RWPE2 (cell line): ENCODE data around the gene AGR2.

Experiments used
- ATAC-seq: fragments of 200-7000 bp; cut with Tn5 transposase; 3 replicates; pipeline ENCODE4 v1.9.1; 2021; ENCODE audit warnings: low read depth
- DNase-seq: peaks from one replicate; pipeline ENCODE4 v3.0.0-alpha.2; 2020; ENCODE audit warnings: low spot score
- H3K27ac ChIP-seq: fragments of 450-650 bp; 2 replicates; pipeline ENCODE4 v1.5.1; 2017; ENCODE audit warnings: mild to moderate bottlenecking; ENCODE audit not compliant: poor library complexity, severe bottlenecking
- H3K27me3 ChIP-seq: fragments of 250-450 bp; sonication (Bioruptor Pico); 2 replicates; pipeline ENCODE4 v1.5.1; 2021; ENCODE audit warnings: mild to moderate bottlenecking, moderate library complexity; ENCODE audit not compliant: insufficient read depth, poor library complexity, severe bottlenecking
- H3K36me3 ChIP-seq: fragments of 250-450 bp; sonication (Bioruptor Pico); 2 replicates; pipeline ENCODE4 v1.5.1; 2020; ENCODE audit warnings: low read depth, mild to moderate bottlenecking, moderate library complexity
- H3K4me1 ChIP-seq: fragments of 250-450 bp; sonication (Bioruptor Pico); 2 replicates; pipeline ENCODE4 v1.5.1; 2021; ENCODE audit warnings: mild to moderate bottlenecking, moderate library complexity; ENCODE audit not compliant: insufficient read depth, poor library complexity, severe bottlenecking
- H3K4me3 ChIP-seq: fragments of 250-450 bp; sonication (Bioruptor Pico); 2 replicates; pipeline ENCODE4 v1.5.1; 2021; ENCODE audit warnings: mild to moderate bottlenecking, moderate library complexity; ENCODE audit not compliant: severe bottlenecking
- H3K9me3 ChIP-seq: fragments of 250-450 bp; sonication (Bioruptor Pico); 2 replicates; pipeline ENCODE4 v1.5.1; 2021; ENCODE audit warnings: mild to moderate bottlenecking, moderate library complexity; ENCODE audit not compliant: severe bottlenecking
- TF ChIP-seq, protein P1 (sequence below): fragments of 450-650 bp; IDR thresholded peaks from one replicate; pipeline ENCODE4 v1.5.1; 2017; ENCODE audit warnings: mild to moderate bottlenecking, moderate library complexity; ENCODE audit not compliant: poor library complexity, severe bottlenecking

AGR2 gene

DNA sequence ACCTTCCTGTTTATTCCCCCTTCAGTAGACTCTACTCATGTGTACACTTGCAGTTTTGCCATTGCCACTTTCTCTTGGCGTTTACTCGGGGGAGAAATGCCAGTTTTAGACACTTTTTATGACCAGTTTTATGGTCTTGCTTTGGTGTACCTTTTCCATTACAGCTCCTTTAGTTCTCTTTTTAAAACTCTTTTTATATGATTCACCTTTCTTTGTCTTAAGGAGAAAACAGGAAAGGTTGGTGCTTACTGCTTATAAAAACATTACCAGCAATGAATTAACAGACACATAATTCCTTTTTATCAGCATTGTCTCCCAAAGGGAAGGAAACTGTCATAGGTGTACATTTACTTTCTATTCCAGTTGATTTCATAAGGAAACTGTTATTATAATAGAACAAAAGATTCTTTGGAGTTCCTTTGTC, 39.4 kb downstream of the AGR2 start:
- Histone ChIP-seq H3K36me3 (no peaks in the 10 kb centered on the region), H3K27me3 (no peaks in the 10 kb centered on the region), H3K27ac (no peak overlapping the region), H3K4me3 (no peak overlapping the region), H3K4me1 (peaks cover 10% of the 10 kb centered on the region), H3K9me3 (no peaks in the 10 kb centered on the region)
- ATAC-seq, result no peak
- TF ChIP-seq, protein P1, sequence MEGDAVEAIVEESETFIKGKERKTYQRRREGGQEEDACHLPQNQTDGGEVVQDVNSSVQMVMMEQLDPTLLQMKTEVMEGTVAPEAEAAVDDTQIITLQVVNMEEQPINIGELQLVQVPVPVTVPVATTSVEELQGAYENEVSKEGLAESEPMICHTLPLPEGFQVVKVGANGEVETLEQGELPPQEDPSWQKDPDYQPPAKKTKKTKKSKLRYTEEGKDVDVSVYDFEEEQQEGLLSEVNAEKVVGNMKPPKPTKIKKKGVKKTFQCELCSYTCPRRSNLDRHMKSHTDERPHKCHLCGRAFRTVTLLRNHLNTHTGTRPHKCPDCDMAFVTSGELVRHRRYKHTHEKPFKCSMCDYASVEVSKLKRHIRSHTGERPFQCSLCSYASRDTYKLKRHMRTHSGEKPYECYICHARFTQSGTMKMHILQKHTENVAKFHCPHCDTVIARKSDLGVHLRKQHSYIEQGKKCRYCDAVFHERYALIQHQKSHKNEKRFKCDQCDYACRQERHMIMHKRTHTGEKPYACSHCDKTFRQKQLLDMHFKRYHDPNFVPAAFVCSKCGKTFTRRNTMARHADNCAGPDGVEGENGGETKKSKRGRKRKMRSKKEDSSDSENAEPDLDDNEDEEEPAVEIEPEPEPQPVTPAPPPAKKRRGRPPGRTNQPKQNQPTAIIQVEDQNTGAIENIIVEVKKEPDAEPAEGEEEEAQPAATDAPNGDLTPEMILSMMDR, result no peak
- no peak for DNase-seq

- peaks cover 6% of the 10 kb centered on the region for H3K4me1 ChIP-seq
- no peak for DNase-seq
- TF ChIP-seq, protein P1, result no peak
- no peak overlapping the region for H3K27ac ChIP-seq
- no peaks in the 10 kb centered on the region for H3K36me3 ChIP-seq
- no peak overlapping the region for H3K4me3 ChIP-seq
- no peak for ATAC-seq
- no peaks in the 10 kb centered on the region for H3K9me3 ChIP-seq
- no peaks in the 10 kb centered on the region for H3K27me3 ChIP-seq
Measured at GRCh38 chr7:16764942-16765341, 39.9 kb downstream of the AGR2 start.

- ATAC-seq (no peak), DNase-seq (no peak)
- Histone ChIP-seq H3K9me3 (no peaks in the 10 kb centered on the region), H3K27ac (no peak overlapping the region), H3K4me1 (peaks cover 6% of the 10 kb centered on the region), H3K36me3 (no peaks in the 10 kb centered on the region), H3K4me3 (no peak overlapping the region), H3K27me3 (no peaks in the 10 kb centered on the region)
- TF ChIP-seq, protein P1, result no peak
Measured at GRCh38 chr7:16762177-16762576, 42.6 kb downstream of the AGR2 start.

DNA sequence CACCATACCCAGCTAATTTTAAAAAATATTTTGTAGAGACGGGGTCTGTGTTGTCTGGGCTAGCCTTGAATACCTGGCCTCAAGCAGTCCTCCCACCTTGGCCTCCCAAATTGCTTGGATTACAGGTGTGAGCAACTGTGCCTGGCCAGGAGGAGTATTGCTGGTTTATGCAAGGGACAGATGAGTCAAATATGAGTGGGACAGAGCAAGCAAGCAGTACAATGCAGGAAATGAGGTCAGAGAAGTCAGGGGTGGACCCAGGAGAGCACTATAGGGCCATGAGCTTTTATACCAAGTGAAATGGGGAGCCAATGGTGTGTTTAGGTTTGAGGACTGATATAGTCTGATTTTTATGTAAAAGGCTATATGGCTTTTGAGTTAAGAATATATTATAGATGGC, 45.0 kb downstream of the AGR2 start:
- ATAC-seq (no peak), DNase-seq (no peak)
- no peaks in the 10 kb centered on the region for H3K36me3 ChIP-seq
- H3K27me3 ChIP-seq, result no peaks in the 10 kb centered on the region
- peaks cover 7% of the 10 kb centered on the region for H3K4me1 ChIP-seq
- H3K4me3 ChIP-seq, result no peak overlapping the region
- no peak overlapping the region for H3K27ac ChIP-seq
- H3K9me3 ChIP-seq, result no peaks in the 10 kb centered on the region
- TF ChIP-seq, protein P1, result no peak

DNA sequence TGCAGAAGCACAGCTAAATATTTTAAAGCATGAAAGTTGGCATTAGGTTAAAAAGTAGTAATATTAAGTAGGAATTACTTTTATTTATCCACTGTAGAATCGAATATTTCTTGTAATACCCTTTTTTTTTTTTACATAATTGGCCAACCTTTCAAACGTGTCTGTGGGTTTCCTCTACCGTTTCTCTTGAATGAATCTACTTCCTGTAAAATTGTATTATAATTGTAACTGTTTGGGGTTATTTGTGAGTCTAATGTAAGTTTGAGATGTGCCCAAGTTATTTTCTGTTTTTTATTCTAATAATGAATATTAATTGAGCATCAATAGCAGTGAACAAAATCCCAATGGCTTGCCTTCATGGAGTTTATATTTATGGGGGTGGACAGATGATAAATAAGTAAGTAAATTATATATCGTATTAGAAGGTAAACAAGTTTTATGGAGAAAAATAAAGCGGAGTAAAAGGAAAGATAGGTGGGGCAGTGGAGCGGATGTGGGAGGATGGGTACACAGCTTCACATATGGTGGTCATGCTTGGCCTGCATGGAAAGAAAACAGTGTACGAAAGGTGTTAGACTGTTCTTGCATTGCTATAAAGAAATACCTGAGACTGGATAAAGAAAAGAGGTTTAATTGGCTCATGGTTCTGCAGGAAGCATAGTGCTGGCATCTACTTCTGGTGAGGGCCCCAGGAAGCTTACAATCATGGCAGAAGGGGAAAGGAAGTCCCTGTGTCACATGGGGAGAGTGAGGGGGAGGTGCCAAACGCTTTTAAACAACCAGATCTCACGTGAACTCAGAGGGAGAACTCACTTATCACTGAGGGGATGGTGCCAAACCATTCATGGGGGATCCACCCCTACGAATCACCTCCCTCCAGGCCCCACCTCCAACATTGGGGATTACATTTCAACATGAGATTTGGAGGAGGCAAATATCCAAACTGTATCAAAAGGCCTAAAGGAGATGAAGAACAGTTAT, 45.9 kb downstream of the AGR2 start:
- Histone ChIP-seq H3K36me3 (no peaks in the 10 kb centered on the region), H3K4me3 (no peak overlapping the region), H3K9me3 (no peaks in the 10 kb centered on the region), H3K27me3 (no peaks in the 10 kb centered on the region), H3K27ac (no peak overlapping the region), H3K4me1 (peaks cover 7% of the 10 kb centered on the region)
- TF ChIP-seq, protein P1, result no peak
- ATAC-seq (no peak), DNase-seq (no peak)
